CMK (cell line): ENCODE results near the gene VSTM1.
A peak's percentile ranks its signal among the peaks of the same experiment; 100 is the strongest.
"Not testable (repeated sequence)": the region's sequence is repeated elsewhere in the genome, so short reads cannot be mapped to it uniquely, and the experiment has no call there.

Source experiments
- DNase-seq: peaks from one replicate; pipeline ENCODE4 v3.0.0-alpha.2; 2010; ENCODE audit warnings: low read depth

The VSTM1 gene

DNA sequence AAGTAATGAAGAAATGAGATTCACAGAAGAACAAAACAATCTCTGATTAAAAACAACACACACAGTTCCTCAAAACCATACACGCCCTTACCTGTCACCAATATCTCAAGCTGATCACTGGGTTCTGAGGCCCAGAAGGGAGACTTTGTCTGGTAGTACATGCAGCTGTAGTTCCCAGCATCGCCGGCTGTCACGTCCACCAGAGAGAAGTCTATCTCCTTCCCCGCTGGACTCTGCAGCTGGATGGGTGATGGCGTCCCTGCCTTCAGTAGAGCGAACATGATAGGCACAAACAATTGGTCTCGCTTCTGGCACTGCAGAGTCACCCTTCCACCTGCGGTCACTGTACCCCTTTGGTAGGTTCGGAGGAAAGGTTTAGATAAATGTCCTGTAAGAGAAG lies 10.1 kb upstream of the VSTM1 start:
- no peak for DNase-seq

DNA sequence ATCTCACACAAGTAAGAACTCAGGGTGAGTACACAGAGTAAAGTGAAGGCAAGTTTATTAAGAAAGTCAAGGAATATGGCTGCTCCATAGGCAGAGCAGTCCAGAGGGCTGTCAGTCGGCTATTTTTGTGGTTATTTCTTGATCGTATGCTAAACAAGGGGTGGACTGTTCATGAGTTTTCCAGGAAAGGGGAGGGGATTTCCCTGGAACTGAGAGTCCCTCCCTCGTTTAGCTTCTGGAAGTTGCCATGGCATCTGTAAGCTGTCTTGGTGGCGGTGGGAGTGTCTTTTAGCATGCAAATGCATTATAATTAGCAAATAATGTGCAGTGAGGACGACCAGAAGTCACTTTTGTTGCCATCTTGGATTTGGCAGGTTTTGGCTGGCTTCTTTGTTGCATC lies 5.8 kb upstream of the VSTM1 start:
- no peak for DNase-seq

DNA sequence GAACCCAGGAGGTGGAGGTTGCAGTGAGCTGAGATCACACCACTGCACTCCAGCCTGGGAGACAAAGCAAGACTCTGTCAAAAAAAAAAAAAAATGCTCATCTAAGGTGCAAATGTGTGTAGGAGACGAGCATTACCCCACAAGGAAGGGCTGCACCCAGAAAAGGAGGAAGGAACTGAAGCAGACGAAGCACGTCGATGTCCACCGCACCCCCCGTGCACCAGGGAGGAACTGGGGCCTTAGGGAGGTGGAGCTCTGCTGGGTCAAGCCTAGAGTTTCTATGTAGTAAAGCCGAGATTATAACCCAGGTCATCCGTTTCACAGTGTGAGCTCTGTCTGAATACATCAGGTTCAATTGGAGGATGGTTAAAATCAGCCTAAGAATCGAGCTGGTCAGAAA lies 1.1 kb downstream of the VSTM1 start:
- no peak for DNase-seq

DNA sequence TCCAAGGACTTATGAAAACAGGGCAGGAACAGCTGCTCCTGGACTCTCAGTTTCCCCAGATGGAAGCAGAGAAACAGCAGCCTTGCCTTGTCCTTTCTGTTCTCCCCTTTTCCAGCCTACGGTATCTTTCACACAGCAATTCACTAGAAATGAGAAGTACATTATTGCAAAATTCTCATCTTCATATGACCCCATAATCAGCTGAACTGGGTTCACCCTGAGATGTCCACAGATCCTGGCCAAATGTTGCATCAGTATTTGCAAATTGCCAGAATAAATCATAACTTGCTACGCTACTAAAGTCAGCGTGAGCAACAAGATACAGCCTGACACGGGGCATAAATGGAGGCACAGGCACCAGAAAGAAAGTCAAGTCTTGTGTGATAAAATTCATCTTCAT lies 16.1 kb downstream of the VSTM1 start:
- no peak for DNase-seq

DNA sequence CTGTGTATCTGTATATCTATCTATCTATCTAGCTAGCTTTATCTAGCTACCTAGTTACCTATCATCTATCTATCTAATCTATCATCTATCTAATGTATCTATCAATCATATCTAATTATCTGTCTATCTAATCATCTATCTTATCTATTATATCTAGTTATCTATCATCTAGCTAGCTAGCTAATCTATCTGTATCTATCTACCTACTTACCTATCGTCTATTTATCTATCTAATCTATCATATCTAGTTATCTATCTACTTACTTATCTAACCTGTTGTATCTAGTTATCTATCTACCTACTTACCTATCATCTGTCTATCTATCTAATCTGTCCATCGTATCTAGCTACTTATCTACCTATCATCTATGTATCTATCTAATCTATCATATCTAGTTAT lies 17.9 kb downstream of the VSTM1 start:
- DNase-seq: no peak

DNA sequence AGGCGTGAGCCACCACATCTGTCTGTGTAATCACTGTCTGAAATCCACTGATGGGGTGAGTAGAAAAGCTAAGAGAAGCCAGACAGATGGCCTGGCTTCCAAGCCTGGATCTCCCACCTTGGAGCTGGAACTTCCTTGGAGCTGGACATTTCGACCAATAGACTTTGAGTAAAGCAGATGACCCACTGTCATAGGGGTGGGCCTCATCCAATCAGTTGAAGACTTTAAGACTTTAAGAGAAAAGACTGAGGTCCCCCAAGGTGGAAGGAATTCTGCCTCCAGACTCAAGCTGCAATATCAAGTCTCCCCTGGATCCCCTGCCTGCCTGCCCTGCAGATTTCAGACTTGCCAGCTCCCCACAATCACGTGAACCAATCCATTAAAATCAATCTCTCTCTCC lies 20.7 kb downstream of the VSTM1 start:
- no peak for DNase-seq

DNA sequence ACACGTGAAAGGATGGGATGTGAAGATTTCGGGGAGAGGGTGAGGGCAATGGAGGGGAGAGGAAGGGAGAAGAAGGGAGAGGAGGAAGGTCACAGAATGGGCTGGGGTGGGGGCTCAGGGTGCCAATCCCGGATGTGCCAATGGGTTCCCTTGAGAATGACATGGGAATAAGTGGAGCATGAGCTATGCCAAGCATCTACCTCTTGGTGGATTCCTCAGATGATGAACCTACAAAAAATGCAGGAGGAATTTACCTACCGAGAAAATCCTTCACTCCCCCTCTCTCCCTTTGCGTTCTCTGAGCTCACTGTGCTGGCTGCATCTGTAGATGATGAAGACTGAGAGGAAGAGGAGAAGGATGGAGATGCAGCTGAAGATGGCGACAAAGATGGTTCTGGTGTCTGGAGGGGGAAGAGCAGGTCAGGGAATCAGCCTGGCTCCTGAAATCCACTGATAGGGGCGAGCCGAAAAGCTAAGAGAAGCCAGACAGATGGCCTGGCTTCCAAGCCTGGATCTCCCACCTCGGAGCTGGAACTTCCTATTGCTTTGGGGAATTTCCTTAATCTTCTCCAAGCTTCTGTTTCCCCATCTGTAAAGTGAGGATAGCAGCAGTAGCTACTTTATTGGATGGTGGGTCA lies 21.6 kb downstream of the VSTM1 start:
- no peak for DNase-seq

DNA sequence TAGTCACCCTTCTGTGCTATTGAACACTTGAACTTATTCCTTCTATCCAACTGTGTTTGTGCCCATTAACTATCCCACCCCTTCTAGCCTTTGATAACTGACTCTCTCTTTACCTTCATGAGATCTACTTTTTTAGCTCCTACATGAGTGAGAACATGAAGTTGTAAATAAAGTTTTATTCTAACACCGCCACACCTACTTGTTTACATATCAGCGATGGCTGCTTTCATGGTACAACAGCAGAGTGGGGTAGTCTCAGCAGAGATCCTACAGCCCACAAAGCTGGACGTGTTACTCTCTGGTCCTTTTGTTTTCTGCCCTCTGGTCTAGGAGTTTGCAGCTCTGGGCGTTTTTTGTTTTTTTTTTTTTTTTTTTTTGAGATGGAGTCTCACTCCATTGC lies 23.7 kb downstream of the VSTM1 start:
- DNase-seq: no peak

DNA sequence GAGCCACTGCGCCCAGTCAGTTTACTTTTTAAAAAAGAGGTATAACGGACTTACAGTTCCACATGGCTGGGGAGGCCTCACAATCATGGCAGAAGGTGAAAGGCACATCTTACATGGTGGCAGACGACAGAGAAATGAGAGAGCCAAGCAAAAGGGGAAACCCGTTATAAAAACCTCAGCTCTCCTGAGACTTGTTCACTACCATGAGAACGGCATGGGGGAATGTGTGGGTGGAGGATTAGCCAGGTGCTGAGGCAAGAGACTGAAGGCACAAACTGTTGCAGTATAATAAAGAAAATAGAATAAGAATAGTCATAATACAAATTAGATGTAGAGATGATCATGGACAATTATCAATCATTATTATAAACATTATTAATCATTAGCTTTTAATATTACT lies 27.2 kb downstream of the VSTM1 start:
- DNase-seq: not testable (repeated sequence)

DNA sequence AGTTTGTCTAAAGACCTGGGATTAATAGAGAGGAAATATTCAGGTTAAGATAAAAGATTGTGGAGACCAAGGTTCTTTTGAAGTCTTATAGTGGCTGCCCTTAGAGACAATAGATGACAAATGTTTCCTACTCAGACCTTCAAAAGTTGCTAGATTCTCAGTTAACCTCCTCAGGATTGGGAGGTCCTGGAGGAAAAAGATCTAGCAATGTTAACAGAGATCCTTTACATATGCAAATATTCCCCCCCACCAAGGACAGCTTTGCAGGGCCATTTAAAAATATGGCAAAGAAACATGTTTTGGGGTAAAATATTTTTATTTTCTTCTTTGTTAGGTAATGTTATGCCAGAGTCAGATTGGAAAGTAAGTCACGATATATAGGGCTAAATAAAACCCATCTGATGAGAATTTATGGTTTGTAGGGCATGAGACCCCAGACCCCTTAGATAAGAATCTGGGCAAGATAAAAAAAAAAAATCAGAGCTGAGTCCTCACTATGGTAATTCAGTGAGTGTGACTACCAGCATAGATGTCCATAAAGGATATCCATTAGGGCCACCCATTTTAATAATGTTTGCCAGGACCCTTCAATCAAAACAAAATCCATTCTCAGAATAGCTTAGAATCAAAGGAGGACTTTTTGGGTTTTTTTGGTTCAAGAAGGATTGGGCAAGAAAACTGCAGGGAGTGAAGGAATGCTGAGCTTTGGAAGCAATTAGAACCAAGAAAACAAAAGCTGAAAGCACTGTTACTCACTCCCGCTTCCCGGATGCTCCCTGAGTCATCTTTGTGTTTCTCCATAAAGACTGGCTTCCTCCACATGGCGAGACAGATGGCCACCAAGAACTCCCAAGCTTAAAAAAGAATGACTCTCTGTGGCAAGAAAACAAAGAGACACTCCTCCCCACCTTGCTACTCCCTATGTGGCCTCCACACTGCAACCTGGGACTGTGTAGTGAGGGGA lies 28.2 kb downstream of the VSTM1 start:
- no peak for DNase-seq

DNA sequence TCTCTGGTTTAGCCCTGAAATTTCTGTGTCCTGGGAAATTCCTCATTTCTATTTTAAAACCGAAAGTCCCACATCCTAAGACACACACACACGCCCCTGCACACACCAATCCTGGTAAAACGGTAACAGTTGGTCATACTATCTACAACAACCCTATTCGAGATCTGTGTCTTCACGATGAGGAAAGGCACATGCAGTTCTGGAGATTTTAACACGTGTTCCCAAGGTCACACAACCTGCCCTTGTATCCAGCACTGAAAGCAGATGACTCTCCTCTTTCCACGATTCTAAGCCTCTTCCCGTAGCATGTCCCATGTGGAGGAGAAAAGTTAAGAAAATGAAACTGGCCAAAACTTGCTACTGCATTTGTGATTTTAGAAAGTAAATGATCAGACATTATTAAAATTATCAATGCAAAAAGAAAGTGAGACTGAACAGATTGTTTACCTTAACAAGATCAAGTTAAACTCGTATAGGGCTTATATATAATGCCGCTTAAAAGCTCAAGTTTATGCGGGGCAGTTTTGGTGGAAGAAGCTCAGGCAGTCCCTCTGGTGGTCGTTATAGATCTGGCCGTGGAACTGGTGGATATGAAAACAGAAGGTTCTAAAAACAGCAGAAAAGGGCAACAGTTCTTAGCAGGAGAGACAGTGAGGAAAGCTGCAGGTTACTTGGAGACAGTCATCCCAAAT lies 32.7 kb downstream of the VSTM1 start:
- no peak for DNase-seq

DNA sequence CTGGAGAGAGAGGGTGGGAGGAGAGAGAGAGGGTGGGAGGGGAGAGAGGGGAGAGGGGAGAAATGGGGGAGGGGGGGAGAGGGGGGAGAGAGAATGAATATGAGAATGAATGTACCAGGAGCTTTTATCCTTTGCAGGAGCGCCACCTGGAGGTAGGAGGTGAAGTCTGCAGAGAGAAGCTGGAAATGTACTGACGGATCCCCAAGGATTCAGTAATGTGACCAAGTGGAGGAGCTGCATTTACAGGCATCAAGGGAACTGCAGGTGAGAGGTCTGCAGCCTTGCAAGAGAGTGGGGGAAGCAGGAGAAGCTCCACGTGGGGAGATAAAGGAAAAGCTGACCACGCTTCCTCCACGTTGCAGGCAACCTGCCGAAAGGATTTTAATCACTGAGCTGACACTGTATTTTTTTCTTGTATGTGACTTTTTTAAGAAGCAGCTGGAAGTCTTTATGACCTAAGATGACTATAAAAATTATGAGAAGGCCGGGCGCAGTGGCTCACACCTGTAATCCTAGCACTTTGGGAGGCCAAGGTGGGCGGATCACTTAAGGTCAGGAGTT lies 33.7 kb downstream of the VSTM1 start:
- DNase-seq: peak; percentile 15

DNA sequence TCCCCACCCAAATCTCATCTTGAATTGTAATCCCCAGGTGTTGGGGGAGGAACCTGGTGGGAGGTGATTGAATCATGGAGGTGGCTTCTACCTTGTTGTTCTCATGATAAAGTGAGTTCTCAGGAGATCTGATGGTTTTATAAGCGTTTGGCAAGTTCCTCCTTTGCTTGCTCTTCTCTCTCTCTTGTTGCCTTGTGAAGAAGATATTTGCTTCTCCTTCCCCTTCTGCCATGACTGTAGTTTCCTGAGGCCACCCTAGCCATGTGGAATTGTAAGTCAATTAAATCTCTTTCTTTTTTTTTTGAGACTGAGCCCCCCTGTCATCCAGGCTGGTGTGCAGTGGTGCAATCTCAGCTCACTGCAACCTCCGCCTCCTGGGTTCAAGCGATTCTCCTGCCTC lies 34.4 kb downstream of the VSTM1 start:
- DNase-seq: no peak

DNA sequence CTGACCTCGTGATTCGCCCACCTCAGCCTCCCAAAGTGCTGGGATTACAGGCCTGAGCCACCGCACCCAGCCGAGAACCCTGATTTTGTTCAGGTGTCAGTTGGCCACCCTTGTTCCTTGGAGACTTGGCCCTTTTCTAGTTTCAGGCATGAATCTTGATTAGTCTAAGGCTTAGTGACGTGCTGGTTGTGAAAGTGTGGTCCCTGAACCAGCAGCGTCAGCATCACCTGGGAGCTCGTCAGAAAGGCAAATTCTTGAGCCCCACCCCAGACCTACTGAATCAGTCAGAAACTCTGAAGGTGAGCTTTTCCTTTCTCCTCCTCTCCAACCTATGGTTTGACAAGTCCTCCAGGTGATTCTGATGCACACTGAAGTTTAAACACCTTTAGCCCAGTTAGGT lies 37.0 kb downstream of the VSTM1 start:
- DNase-seq: no peak

DNA sequence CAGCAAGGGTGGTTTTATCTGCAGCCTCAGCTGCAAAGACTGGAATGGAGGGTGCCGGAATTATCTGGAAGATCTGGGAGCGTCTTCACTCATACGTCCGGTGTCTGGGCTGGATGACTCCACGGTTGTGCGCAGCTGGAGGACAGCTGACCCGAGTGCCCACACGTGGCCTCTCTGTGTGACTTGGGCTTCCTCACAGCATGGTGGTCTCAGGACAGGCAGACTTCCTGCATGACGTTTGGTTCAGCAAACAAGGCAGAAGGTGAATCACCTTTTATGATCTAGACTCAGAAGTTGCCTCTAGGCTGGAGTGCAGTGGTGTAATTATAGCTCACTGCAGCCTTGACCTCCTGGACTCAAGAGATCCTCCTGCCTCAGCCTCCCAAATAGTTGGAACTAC lies 39.0 kb downstream of the VSTM1 start:
- DNase-seq: no peak

DNA sequence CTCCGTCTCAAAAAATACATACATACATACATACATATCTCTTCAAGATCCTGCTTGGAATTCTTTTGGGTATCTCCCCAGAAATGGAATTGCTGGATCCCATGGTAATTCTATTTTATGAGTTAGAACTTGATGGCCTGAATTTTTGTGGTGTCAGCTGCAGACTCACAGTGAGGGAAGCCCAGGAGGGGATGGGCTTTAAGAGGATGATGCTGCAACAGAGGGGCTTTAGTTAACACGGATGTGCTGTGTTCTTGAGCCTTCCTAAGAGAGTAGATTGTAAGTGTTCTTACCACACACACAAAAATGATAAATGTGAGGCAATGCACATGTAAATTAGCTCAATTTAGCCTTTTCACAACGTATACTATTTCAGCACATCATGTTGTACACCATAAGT lies 40.5 kb downstream of the VSTM1 start:
- no peak for DNase-seq

DNA sequence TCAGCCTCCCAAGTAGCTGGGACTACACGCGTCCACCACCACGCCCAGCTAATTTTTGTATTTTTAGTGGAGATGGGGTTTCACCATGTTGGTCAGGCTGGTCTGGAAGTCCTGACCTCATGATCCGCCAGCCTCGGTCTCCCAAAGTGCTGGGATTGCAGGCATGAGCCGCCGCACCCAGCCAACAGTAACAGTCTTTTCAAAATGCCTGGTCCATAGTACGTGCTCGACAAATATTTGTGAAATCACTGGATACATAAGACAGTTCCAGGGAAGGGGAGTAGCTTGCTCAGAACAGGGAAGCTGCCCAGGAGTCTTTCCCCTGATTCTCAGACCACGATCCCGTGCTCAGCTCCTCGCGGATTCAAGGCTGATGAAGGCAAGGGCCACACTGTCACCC lies 41.8 kb downstream of the VSTM1 start:
- no peak for DNase-seq

DNA sequence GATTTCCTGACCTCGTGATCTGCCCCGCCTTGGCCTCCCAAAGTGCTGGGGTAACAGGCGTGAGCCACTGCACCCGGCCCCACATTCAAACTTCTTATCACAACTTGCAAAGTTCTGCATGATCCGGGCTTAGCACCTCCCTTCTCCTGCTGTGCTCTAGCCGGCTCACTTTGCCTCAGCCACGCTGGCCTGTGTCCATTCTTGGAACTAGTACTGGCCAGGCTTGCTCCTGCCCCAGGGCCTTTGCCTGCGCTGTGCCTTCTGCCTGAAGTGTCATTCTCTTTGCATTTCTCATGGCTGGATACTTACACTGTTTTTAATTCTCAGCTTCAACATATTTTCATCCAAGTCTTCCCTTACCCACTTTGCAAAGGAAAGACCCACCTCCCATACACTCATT lies 42.3 kb downstream of the VSTM1 start:
- DNase-seq: no peak

DNA sequence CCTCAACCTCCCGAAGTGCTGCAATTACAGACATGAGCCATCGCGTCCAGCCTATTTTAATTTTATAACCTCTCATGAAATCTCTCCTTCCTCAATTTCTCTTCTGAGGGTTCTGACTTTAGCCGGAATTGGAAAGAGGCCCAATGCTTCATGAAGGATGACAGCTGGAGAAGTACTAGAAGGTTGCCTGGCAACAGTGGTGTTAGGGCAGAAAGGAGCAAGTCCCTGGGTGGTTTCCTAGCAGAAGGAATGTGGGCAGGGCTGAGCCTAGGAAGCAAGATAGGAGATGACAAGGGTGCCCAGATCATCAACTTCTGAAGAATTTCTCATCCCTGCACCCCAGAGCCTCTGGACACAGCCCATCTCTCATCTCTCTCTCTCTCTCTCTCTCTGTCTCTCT lies 46.4 kb downstream of the VSTM1 start:
- DNase-seq: no peak

DNA sequence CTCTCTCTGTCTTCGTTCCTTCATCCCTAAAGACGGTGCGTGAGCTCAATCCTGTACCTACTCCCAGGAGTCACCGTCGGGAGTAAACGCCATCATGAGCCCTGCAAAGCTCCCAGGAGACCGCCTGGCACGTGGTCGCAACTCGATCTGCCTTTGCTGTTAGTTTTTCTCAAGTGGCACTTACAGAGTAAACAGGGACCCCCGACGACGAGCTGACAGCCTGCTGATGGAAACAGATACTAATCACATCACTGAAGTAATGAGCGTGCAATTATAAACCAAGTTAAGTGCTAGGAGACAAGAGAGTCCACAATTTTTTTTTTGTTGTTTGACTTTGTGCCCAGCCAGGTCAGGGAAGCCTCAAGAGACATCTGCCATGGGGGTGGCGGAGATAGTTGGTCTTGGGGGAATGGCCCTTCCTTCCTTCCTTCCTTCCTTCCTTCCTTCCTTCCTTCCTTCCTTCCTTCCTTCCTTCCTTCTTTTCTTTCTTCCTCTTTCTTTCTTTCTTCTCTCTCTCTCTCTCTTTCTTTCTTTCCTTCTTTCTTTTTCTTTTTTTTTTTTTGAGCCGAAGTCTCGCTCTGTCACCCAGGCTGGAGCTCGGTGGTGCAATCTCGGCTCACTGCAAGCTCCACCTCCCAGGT lies 48.7 kb downstream of the VSTM1 start:
- DNase-seq: no peak

DNA sequence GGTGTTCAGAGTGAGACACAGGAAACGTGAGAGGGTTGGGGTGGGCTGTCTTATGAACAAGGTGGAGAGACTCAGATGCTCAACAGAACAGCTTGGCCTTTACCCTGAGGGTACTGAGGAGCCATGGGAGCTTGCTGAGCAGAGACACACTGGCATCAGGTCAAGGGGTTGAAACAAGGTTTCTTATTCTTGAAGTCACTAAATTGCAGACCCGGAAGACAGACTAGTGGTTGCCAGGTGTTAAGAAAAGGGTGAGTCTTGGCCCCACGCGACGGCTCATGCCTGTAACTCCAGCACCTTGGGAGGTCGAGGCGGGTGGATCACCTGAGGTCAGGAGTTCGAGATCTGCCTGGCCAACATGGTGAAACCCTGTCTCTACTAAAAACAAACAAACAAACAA lies 49.8 kb downstream of the VSTM1 start:
- DNase-seq: no peak

DNA sequence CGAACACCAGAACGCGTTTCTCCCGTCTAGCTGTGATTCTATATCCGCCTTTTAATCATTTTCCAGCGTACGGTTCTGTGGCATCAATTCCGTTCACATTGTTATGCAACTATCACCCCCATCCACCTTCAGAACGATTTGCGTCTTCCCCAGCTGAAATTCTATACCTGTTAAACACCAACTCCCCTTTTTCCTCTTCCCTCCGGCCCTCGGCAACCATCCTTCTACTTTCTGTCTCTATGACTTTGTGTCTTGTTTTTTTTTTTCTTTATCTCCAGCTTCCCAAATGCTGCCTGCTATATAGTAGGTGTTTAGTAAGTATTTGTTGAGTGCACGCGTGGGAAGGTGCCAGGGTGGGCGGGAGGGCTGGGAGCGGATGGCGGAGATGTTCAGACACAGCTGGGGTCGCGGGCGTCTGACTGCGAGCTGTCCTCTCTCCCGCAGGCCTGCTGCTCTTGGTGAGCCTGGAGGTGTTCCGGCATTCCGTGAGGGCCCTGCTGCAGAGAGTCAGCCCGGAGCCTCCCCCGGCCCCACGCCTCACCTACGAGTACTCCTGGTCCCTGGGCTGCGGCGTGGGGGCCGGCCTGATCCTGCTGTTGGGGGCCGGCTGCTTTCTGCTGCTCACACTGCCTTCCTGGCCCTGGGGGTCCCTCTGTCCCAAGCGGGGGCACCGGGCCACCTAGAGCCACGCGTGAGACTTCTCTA lies 52.0 kb downstream of the VSTM1 start:
- DNase-seq: no peak
